C4-2B (cell line): ENCODE results near the gene FRK.

Experiments used
- CTCF ChIP-seq: fragments of 450-650 bp; conservative IDR thresholded peaks from 2 replicates; pipeline ENCODE4 v1.5.1; 2017; ENCODE audit warnings: mild to moderate bottlenecking
- ZFX ChIP-seq: fragments of 450-650 bp; IDR thresholded peaks from 2 replicates; pipeline ENCODE4 v1.6.1; 2017

DNA sequence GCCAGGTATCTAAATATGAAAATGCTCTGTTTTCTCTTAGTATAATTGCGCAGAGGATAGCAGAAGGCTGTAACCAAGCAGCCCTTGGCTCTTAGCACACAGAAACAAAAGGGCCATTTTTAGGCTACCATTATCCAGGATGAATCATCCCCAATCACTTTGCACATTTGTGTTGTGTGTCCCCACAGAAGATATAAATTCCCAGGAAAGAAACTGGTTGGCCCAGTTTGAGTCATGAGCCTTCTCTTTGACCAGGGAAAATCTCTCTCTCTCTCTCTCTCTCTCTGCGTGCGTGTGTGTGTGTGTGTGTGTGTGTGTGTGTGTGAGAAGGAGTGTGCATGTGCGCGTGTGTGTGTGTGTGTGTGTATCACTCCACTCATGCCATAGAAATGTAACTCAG lies 178.5 kb downstream of the FRK start:
- TF ChIP-seq CTCF (no peak), ZFX (no peak)
